A549 (cell line): ENCODE data around the gene SCUBE1.

Source experiments
- CBX2 ChIP-seq: fragments of 200-600 bp; sonication (generic); IDR thresholded peaks from 2 replicates; pipeline ENCODE4 v1.6.1; 2016; ENCODE audit warnings: low read depth, mild to moderate bottlenecking, borderline replicate concordance
- CEBPB ChIP-seq, 2 experiments: fragments of >200 bp in 1 of 2; sonication (Bioruptor Twin) in 1 of 2; formaldehyde crosslinking in 1 of 2; IDR thresholded peaks; 2 replicates each; pipeline ENCODE4 v1.6.1; 2012 to 2016
- CHD2 ChIP-seq: fragments of 150-350 bp; IDR thresholded peaks from 2 replicates; pipeline ENCODE4 v1.6.1; 2014; ENCODE audit warnings: low read length; ENCODE audit not compliant: partially characterized antibody
- CTCF ChIP-seq: fragments of >200 bp; sonication (Bioruptor Twin); formaldehyde crosslinking; IDR thresholded peaks from 3 replicates; pipeline ENCODE4 v1.5.1; 2016
- FOSL2 ChIP-seq, 2 experiments: fragments of 450-650 bp in 1 of 2; fragments of >200 bp in 1 of 2; sonication (Bioruptor Twin) in 1 of 2; formaldehyde crosslinking; IDR thresholded peaks; 2 replicates each; pipeline versions ENCODE4 v1.5.0 to v1.6.1; 2016 to 2020; ENCODE audit warnings: mild to moderate bottlenecking in 1 of 2, moderate library complexity in 1 of 2
- POLR2A ChIP-seq: IDR thresholded peaks from 2 replicates; pipeline ENCODE4 v1.6.1; 2012; ENCODE audit warnings: mild to moderate bottlenecking, low read length
- RAD21 ChIP-seq, 2 experiments: fragments of >200 bp in 1 of 2; sonication (Bioruptor Twin) in 1 of 2; formaldehyde crosslinking in 1 of 2; IDR thresholded peaks in 1 of 2; conservative IDR thresholded peaks in 1 of 2; 2 replicates in 1 of 2; 3 replicates in 1 of 2; pipeline ENCODE4 v1.6.1; 2012 to 2018; ENCODE audit warnings: inconsistent platforms in 1 of 2
- USF2 ChIP-seq: fragments of 450-650 bp; IDR thresholded peaks from 2 replicates; pipeline ENCODE4 v1.6.1; 2014; ENCODE audit warnings: antibody characterized with exemption
- TF ChIP-seq, protein P1 (sequence below): fragments of >200 bp; sonication (Bioruptor Twin); formaldehyde crosslinking; IDR thresholded peaks from 3 replicates; pipeline ENCODE4 v1.6.1; 2016

DNA sequence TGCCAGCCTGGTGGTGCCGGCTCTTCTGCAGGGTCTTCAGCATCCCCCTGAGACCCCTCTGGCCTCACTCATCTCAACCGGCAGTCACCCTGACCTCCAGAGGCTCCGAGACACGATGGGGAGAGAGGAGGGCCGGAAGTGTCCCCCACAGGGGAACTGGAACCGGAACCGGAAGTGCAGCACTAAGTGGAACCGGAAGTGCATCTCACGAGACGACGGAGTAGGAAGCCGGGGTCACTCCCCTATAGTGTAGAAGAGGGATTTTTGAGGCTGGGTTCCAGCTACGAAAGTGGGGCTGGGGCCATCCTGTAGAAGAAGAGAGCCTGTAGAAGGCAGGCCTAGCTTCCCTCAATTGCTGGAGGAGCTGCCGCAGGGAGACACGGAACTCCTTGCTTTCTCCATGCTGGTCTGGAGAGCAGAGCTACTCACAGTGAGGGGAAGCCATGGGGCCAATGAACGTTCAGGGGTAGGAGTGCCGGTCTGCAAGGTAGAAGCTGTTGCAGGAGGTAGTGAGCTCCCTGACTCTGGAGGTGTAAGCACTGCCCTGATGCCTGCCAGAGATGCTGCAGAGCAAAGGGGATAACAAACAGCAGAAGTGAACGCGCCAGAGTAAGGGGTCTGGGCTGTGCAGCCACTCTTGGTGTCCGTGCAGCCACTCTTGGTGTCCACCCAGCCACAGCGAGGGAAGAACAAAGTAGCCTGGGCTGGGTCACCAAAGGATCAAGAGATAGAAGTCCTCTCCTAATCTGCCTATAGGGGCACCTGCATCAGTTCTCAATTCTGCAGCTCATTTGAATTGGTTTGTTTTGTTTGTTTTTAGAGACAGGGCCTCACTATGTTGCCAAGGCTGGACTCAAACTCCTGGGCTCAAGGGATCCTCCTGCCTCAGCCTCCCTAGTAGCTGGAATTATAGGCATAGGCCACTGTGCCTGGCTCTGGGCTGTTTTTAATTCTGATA is 21.9 kb downstream of the SCUBE1 start:
- TF ChIP-seq RAD21 (conservative IDR thresholded peaks at IDR 0.05 in 1 of 2, IDR thresholded peaks at IDR 0.05 in 1 of 2) = no peak
- no peak for TF ChIP-seq CTCF
- TF ChIP-seq POLR2A = no peak
- no peak for TF ChIP-seq USF2
- no peak for TF ChIP-seq CHD2
- TF ChIP-seq CEBPB (IDR thresholded peaks at IDR 0.05) = no peak
- no peak for TF ChIP-seq CBX2
- TF ChIP-seq FOSL2 (IDR thresholded peaks at IDR 0.05) = no peak
- TF ChIP-seq FOSL2 (CRISPR knock-in tag; IDR thresholded peaks at IDR 0.05) = no peak
- TF ChIP-seq, protein P1, sequence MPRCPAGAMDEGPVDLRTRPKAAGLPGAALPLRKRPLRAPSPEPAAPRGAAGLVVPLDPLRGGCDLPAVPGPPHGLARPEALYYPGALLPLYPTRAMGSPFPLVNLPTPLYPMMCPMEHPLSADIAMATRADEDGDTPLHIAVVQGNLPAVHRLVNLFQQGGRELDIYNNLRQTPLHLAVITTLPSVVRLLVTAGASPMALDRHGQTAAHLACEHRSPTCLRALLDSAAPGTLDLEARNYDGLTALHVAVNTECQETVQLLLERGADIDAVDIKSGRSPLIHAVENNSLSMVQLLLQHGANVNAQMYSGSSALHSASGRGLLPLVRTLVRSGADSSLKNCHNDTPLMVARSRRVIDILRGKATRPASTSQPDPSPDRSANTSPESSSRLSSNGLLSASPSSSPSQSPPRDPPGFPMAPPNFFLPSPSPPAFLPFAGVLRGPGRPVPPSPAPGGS = no peak
